ENCODE results near the gene DDHD1.
"Not testable (repeated sequence)": the region's sequence is repeated elsewhere in the genome, so short reads cannot be mapped to it uniquely, and the experiment has no call there.

Gene DDHD1

DNA sequence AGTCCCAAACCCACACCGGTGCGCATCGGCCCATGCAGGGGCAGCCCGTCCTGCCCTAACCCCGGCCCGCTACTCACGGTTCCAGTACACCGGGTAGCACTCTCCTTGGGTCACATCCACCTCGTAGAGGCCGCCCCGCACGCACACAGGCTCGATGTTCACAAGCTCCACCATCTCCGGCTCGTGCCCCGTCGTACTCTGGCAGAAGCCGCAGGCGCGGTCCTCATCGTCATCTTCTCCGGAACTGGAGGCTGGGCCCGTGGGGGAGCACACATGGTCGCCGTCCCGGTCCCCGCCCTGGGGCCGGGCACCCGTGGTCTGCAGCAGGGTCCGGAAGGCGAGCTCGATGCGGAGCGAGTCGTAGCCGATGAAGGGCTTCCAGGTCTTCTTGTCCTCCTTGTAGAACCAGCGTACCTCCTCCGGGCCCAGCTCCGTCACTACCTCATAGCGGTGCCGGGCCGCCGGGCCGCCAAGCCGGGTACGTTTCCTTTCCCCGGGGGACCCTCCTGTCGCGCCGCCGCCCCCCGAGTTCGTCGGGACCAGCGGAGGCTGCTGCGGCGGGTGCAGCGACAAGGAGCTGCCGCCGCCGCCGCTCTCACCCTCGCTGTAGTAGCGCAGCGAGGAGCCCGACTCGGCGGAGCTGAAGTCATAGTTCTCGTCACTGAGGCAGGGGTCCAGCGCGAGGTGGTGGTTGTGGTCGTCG, 788 bp downstream of the DDHD1 start:
- DNase-seq (ENCODE audit: low spot score) = peak; percentile 12

DNA sequence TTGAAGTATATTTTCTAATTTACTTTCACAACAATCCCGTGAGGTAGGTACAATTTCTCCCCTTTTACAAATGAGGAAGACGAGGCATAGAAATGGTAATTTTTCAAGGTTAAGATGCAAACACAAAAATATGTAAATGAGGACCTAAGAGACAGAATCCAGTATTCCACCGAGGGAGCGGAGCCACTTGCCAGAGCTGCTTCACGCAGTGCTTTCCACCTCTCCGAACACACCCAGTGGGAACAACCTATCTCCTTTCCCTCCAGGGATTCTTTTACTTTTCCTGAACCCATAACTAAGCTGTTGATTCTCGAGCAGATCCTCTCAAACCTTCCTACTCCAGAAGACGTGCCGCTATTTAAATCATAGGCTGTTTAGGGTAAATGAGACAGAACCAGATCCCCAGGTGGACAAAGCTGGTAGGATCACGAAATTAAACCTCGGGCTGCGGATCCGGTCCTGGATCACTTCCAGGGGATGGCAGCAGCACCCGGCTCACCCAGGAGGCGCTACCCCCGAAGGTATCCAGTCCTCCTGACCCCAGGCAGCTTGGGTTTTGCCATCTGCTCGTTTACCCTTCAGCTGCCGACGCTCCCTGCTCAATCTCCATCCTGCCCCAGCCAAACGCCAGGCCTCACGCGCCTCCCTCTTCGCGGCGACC, 1.5 kb downstream of the DDHD1 start:
- DNase-seq (ENCODE audit: low spot score) = peak; percentile 50

GRCh38 chr14:53149668-53150316, 3.3 kb downstream of the DDHD1 start:
- no peak for DNase-seq (ENCODE audit: low spot score)

- no peak for DNase-seq (ENCODE audit: low spot score)
Observed at GRCh38 chr14:53148671-53149070, 4.5 kb downstream of the DDHD1 start.

- DNase-seq (ENCODE audit: low spot score) = no peak
Observed at GRCh38 chr14:53147893-53148292, 5.2 kb downstream of the DDHD1 start.

DNA sequence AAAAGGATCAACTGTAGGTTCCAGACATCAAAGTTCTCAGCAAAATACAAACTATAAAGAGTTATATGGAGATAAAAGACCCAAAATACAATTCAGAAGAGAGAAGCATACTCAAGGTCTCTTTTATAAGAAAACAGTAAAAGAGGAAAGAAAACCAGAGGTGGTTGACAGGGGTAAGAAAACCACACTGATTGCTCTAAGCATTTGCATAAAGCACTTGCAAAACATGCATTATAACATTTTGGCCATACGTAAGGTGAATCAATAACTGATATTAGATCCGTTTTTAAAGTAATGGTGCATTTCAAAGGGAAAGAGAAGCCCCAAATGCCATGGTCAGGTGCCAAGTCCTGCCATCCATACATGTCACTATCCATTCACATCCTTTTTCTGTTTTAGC, 5.9 kb downstream of the DDHD1 start:
- DNase-seq (ENCODE audit: low spot score) = no peak

DNA sequence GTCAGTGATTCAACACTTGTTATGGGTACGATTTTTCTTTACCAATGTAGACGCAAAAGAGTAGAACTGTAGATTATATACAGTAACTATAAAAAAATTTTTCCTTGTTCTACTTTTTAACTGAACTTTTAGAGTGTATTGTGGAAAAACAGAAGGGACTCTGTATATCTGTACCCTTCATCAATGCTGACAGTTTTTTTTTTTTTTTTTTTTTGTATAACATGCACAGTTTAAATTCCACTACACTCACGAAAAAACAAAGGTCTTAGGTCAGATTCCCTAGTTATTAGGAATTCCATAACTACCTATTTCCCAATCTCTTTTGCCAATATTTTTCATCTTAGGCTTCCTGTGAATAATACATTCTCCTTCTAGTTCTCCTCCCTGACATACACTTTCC, 6.4 kb downstream of the DDHD1 start:
- DNase-seq (ENCODE audit: low spot score) = no peak

GRCh38 chr14:53144244-53144643, 8.9 kb downstream of the DDHD1 start:
- DNase-seq (ENCODE audit: low spot score) = no peak

GRCh38 chr14:53140585-53140984, 12.5 kb downstream of the DDHD1 start:
- DNase-seq (ENCODE audit: low spot score) = no peak

DNA sequence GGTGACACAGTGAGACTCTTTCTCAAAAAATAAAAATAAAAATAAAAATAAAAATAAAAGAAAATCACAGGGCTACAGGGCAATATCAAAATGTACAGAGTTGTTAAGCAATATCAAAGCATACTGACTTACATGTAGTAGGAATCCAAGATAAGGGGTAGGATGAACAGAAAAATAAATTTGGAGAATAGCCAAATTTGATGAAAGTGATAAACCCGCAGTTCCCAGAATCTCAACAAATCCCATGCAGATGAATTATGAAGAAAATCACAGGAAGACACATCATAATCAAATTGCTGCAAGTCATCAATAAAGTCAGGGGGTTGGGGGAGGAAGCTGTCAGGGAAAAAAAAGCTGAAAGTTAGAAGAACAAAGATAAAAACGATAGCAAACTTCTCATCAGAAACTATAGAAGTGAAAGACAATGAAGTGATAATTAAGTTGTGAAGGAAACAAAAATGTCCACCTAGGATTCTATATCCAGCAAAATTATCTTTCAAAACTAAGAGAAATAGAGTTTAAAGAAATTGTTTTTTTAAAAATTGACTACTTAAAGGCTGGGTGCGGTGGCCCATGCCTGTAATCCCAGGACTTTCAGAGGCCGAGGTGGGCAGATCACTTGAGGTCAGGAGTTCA, 15.4 kb downstream of the DDHD1 start:
- DNase-seq (ENCODE audit: low spot score) = no peak

DNA sequence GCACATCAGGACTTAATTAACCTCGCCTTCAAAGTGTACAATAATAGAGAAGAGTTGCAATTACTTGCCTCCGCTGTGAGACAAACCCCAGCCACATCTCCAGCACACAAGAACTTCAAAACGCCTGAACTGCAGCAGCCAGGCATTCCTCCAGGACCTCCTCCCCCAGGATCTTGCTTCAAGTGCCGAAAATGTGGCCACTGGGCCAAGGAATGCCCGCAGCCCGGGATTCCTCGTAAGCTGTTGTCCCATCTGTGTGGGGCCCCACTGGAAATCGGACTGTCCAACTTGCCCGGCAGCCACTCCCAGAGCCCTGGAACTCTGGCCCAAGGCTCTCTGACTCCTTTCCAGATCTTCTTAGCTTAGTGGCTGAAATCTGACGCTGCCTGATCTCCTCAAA, 22.6 kb downstream of the DDHD1 start:
- not testable (repeated sequence) for DNase-seq (ENCODE audit: low spot score)

- DNase-seq (ENCODE audit: low spot score) = no peak
Observed at GRCh38 chr14:53128303-53129028, 24.7 kb downstream of the DDHD1 start.

- DNase-seq (ENCODE audit: low spot score) = no peak
Observed at GRCh38 chr14:53127832-53128231, 25.3 kb downstream of the DDHD1 start.

DNA sequence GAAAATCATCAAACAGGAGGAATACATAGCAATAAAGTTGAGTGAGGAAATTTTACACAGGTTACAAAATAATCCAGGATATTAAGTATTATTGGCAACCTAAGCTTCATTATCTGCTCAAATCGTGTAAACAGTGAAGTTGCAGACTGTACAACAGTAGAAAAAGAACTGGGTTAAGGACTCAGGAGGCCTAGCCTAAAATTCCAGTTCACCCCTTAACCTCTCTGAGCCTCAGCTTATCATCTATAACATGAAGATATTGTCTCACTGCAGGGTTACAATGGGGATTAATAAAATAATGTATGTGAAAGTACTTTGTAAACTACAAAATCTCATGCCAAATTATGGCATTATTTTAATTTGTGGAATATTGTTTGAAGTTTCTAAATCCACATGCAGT, 26.0 kb downstream of the DDHD1 start:
- DNase-seq (ENCODE audit: low spot score) = no peak

GRCh38 chr14:53126731-53127130, 26.4 kb downstream of the DDHD1 start:
- DNase-seq (ENCODE audit: low spot score) = no peak

- DNase-seq (ENCODE audit: low spot score) = no peak
Observed at GRCh38 chr14:53124786-53125185, 28.3 kb downstream of the DDHD1 start.

GRCh38 chr14:53121419-53121818, 31.7 kb downstream of the DDHD1 start:
- DNase-seq (ENCODE audit: low spot score) = not testable (repeated sequence)

- not testable (repeated sequence) for DNase-seq (ENCODE audit: low spot score)
Observed at GRCh38 chr14:53117479-53117878, 35.6 kb downstream of the DDHD1 start.

DNA sequence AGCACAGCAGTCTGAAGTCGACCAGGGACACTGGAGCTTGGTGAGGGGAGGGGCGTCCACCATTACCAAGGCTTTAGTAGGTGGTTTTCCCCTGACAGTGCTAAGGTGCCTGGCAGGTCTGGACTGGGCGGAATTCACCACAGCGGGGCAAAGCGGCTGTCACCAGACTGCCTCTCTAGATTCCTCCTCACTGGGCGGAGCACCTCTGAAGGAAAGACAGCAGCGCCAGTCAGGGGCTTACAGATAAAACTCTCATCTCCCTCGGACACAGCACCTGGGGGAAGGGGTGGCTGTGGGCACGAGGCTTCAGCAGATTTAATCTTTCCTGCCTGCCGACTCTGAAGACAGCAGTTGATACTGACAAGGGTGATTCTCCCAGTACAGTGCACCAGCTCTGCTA, 39.1 kb downstream of the DDHD1 start:
- no peak for DNase-seq (ENCODE audit: low spot score)

GRCh38 chr14:53110096-53110495, 43.0 kb downstream of the DDHD1 start:
- no peak for DNase-seq (ENCODE audit: low spot score)

DNA sequence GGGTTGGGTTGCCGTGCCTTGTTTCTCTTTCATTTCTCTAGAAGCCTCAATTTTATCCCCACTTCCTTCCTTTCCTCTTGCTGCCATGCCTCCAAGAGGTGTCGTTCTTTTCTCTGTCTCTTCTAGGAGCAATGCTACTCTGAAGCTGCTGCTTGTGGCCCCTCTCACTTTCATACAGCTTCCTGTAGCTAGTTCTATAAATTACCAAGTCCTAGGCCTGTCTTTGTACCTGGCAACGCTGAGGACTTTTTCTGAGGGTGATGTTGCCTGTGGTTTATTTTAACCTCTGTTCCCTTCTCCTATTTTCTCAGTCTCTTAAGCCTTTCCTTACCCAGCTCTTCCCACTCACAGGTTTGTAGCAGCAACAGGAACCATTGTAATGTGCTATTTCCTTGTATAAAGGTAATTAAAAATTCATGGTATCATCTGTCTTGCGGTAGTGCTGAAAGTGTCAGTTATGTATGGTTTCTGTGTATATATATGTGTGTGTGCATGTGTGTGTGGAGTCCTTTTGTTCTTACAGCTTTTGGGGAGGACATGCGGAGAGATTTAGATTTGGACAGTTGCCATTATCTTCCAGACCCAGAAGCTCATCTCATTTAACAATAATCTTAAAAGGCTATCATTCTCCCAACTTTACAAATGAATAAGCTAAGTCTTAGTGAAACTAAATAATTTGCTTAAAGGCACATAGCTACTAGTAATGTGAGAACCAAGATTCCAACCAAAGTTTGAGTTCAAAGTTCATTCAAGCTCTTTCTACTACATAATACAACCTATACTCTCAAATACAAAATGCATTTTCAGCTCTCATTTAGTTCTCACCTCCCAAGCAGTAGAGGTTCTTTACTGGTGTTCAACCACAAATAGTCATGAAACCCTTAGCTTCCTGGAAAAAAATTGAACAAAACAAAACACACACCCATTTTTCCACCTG, 43.8 kb downstream of the DDHD1 start:
- DNase-seq (ENCODE audit: low spot score) = no peak
